ENCODE results near the gene CDR2.

- TF ChIP-seq CTCF (IDR thresholded peaks at IDR 0.05) (no peak), POLR2A (IDR thresholded peaks at IDR 0.05) (no peak)
Observed at GRCh38 chr16:22324787-22325597, 49.4 kb downstream of the CDR2 start.
